HG03571 (cell line): ENCODE data around the gene MYO10.

Source experiments
- ATAC-seq: cut with Tn5 transposase; IDR thresholded peaks from one replicate; pipeline ENCODE4 v1.9.1; 2021; ENCODE audit not compliant: unreplicated experiment

The MYO10 gene

DNA sequence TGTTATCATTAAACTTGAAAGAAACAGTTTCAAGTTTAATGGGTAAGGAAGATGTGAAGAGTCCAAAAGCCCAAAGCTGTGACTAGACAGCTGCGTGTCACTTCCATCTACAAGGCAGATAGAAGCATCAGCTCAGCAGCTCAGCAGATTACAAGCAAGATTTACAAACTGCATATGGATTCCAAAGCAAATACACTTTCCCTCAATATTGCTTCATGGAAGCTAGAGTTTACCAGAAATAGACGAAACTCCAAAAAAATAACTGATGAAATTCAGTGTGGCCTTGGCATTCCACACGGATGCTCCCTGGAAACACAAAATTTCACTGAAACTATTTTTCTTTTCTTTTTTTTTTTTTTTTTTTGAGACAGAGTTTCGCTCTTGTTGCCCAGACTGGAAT is 17.9 kb downstream of the MYO10 start:
- ATAC-seq = no peak

DNA sequence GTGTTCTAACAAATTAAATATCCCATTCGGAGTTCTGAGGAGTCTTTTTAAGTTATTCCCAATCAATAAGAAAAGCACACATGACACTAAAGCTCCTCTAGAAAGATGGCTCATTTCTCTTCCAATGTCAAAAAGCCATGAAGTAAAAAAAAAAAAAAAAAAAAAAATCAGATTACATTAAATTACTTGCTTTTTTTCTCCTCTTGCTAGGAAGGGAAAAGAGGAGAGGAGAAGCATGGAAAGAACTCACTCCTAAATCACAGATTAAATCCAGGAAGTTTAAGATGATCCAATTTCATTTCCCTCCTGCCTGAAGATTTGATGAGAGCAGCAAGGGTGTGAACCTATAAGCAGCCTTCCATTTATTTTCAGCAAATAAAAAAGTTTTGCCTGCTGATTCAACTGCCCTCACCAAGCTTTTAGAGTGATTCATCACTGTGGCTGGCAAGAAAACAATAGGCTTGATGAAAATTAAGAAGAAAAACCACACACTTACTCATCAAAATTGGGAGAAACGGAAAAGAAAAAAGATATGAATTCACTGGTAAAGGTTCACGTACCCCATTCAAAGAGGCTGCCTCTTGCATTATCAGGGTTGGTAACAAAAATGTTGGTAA is 19.7 kb downstream of the MYO10 start:
- ATAC-seq = no peak

DNA sequence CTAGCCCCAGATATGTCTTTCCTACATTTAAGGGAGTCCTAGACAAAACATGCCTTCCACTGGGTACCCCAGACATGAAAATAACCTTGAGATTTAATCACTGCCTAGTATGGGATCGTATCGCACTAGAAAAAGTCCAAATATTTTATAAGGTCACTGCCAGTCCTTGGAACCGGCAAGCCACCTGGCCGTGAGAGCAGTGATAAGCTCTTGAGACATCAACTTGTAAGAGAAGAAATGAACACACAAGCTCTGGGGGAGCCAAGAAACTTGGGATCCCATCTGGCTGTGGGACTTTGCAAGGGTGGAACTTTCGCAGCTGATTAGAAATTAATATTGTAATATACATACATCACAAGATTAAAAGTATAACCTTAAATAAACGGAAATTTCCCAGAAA is 21.5 kb downstream of the MYO10 start:
- no peak for ATAC-seq

- ATAC-seq = no peak
These were observed 22.0 kb downstream of the MYO10 start for GRCh38 chr5:16914108-16914435.

DNA sequence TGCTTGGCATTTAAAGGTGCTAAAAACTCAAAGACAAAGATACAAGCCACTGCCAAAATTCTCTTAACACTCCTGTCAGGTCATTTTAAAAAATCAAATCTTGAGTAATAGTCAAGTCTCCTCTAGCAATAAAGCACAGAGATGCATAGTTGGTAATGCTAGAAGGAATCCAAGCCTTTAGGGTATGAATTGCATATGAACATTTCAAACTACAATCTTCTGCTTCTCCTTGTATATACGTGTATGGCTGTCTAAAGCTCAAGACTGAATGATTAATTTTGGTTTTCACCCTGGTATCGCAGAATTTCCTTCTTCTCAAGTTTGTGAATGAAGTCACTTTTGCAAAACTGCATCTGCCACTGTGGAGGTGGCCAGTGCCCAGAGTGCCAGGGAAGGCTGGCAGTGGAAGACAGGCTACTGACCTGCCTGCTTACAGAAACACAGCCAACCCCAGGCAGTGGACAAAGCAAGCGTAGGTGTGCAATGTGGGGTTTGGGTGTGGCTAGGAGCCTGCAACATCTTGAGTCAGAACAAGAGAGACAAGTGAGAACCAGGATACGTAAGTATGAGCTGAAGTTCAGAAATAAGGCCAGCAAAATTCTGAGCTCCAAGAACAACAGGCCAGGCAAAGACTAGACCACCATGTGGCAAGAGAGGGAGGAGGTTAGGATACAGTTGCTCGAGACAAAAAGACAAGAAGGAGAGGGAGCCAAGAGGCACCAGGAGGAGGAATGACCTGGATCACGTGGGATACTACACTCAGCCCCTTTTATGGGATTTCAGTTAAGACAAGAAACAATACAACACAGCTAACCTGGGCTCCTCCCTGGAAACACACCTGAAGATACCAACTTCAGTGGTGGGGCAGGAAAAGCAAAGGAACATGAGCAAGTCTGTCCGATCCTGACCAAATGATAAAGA is 22.6 kb downstream of the MYO10 start:
- no peak for ATAC-seq

DNA sequence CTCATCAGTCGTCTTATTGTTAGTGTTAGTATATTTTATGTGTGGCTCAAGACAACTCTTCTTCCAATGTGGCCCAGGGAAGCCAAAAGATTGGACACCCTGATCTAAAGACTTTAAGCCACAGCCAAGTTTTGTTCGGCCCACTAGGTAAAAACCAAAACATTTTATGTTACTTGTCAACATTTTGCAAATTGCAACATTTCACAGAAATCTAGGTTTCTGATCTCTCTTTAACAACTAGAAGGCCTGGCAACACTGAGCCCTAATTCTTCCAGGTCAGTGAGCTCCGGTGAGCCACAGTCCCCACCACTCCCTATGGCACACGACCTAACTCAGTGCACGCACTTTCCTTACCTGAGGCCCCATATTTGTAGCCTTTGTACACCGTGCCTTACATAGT is 24.0 kb downstream of the MYO10 start:
- ATAC-seq = no peak

DNA sequence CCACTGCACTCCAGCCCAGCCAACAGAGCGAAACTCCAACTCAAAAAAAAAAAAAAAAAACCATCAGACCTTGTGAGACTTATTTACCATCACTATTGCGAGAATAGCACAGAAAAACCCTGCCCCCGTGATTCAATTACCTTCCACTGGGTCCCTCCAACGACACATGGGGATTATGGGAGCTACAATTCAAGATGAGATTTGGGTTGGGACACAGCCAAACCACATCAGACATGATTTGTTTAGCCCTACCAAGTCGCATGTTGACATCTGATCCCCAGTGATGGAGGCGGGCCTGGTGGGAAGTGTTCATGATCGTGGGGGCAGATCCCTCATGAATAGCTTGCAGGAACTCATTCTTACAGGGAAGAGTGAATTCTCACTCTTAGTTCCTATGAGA is 26.6 kb downstream of the MYO10 start:
- ATAC-seq = no peak

- no peak for ATAC-seq
These were observed 28.8 kb downstream of the MYO10 start for GRCh38 chr5:16907270-16907669.

- ATAC-seq = no peak
These were observed 29.8 kb downstream of the MYO10 start for GRCh38 chr5:16906255-16906654.

GRCh38 chr5:16903480-16904300 is 32.4 kb downstream of the MYO10 start:
- no peak for ATAC-seq

DNA sequence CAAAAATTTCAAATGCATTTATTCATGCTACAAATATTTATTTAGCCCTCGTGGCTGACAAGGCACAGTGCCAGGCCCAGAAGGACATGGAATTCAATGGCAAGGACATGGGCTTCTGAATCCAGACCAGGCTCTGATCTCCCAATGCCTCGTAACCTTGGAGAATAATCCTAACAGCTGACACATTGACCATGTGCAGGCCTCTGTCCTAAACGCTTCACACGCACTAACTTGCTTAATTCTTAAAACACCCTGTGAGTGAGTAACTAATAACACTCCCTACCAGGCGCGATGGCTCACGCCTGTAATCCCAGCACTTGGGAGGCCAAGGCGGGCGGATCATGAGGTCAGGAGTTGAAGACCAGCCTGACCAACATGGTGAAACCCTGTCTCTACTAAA is 33.2 kb downstream of the MYO10 start:
- ATAC-seq = no peak

DNA sequence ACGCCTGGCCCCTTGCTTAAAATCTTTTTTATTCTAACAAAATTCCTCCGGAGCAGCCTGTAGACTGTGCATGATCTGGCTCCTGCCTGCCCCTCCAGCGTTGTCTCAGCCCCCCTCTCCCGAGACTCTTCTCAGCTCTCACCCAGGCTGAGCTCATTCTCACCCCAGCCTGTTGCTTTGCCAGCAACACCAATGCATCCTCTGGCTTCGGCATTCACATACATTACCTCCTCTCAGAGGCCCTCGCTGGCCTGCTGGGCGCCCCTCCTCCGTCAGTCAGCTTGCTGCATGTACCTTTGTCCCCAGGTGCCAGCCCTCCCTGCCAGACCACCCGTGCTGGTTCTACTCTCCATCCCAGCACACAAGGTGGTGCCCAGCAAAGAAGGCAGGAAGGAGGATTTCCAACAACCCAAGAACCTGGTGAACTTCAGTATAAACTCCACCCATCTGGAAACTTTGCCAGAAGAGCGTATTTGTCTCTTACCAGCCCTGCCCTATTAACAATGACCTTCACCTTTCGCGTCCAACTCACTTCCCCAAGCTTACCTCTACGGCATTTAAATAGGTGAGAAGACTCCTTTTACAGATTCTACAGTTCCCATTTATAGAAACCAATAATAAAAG is 35.0 kb downstream of the MYO10 start:
- ATAC-seq = no peak

DNA sequence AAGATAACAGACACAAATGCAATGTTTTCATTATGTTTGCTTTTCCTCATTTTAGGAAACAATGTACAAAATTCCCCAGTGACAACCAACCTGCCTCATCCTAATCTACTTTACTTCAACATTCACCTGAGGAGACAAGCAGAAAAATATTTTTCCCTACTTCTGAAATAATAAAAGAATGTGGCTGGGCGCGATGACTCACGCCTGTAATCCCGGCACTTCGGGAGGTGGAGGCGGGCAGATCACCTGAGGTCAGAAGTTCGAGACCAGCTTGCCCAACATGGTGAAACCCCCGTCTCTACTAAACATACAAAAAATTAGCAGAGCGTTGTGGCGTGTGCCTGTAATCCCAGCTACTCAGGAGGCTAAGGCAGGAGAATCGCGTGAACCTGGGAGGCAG is 36.9 kb downstream of the MYO10 start:
- no peak for ATAC-seq

DNA sequence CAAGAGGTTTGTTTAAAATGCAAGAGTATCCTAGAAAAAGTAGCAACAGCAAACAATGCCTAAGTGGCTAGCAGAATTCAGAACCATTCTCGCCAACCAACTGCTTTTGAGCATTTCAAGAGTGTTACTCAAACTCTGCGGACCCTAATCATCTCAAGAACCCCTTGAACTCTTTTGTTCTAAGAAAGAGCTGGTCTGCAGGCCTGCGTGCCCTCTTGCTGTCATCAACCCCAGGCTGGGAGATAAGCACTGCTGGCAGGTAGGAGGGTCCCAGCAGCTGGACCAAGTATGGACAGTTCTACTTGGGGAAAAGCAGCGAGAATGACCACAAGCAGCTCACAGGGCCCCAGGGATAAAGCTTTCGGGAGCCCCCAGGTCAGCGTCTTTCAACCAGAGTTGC is 38.3 kb downstream of the MYO10 start:
- no peak for ATAC-seq

DNA sequence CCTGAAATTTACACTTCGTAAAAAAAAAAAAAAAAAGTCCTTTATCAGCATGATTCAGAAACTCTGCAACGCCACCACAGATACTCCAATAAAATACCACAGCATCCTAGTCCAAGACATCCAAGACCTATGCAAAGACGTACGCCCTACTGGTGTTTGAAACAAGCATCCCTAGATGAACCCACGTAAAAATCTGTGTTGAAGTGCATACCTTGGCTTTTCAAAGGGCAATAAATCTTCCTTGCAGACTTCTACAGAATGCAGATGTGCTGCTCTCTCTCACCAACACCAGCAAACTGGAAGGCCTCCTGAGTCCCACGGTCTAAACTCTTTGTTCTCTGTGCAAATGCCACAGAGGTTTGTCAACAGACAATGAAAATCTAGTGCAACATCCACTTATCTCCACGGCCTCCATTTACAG is 38.8 kb downstream of the MYO10 start:
- ATAC-seq = no peak

- no peak for ATAC-seq
These were observed 39.3 kb downstream of the MYO10 start for GRCh38 chr5:16896767-16897166.

DNA sequence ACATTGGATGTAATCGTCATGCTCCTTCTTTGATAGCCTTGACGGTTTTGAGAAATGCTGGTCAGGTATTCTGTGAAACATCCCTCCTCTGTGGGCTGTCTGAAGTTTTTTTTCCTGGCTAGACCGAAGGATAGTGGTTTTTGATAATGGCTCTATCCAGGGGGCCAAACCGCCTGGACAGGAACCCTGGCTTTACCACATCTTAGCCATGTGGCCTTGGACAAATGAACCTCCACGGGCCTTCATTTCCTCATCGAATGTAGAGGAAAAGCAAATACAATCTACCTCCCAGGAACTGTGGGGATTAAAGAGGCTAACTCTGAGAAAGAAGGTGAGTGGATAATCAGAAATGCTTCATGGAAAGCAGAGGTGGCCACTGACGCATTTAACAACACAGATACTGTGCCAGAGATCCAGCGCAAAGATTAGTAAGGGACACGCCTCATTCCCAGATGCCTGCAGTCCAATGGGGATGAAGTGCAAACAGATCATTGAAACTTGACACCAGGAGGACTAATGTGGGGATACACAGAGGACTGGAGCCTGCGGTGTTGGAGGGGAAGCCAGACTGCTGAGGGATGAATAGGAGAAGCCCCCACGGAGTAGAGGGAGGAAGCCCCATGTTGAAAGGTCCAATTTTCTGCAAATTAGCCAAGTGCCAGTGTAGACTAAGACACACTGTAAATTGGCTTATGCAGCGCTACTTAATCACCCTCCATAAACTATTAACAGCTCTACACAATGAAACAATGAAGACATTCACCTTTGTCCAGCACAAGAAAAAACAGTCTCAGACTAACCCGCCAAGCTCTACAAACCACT is 41.6 kb downstream of the MYO10 start:
- no peak for ATAC-seq

DNA sequence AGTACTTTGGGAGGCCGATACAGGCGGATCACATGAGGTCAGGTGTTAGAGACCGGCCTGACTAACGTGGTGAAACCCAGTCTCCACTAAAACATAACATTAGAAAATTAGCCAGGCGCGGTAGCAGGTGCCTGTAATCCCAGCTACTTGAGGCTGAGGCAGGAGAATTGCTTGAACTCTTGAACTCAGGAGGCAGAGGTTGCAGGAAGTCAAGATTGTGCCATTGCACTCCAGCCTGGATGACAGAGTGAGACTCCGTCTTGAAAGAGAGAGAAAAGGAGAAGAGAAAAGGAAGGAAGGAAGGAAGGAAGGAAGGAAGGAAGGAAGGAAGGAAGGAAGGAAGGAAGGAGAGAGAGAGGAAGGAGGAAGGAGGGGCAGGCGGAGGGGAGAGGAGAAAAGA is 45.1 kb downstream of the MYO10 start:
- no peak for ATAC-seq

- ATAC-seq = no peak
These were observed 46.0 kb downstream of the MYO10 start for GRCh38 chr5:16889972-16890519.
